GM11168 (cell line): ENCODE measurements around the gene METTL16.

Source experiments
- in situ Hi-C: fragments of 300-500 bp; cut with MboI; formaldehyde crosslinking; loops from one replicate; pipeline ENCODE4 v1.12.0; 2022; ENCODE audit warnings: low sequenced_read_pairs; ENCODE audit not compliant: unreplicated experiment

The METTL16 gene

DNA sequence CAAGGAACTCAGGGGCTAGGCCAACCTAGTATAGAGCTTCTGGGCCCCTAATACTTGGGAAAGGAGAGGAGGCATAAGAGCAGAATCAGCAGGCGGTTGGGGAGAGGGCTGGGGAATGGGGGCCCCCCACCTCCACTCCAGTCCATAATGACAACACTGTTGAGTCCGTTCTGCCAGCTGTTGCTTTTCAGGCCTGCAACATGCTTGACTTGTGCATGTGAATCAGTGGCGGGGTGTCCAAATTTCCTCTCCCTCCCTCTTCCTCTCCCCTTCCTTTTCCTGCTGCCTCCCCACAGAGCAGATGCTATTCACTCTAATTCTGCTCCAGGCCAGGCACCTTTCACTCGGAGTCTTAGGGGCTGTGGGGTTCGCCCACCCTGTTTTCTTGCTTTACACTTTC is 142.6 kb downstream of the METTL16 start:
- in situ Hi-C loops: no loop called here

DNA sequence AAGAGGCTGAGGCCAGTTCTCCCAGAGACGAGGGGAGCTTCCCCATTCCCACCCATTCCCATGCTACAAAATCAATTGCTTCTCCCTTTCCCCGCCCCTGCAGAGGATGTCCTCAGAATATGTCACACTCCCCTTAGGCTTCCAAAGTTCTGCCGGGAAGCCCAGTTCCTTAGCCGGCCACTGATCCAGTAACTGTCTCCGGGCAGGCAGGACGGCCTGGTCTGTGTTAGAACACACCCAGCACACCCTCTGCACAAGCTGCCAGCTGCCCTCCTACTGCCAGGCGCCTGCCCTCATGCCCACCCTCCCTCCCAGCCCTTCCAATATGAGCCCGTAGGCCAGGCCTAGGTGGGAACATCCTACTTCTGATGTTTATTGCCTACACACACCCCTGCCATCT is 143.3 kb downstream of the METTL16 start:
- in situ Hi-C loops: no loop called here

DNA sequence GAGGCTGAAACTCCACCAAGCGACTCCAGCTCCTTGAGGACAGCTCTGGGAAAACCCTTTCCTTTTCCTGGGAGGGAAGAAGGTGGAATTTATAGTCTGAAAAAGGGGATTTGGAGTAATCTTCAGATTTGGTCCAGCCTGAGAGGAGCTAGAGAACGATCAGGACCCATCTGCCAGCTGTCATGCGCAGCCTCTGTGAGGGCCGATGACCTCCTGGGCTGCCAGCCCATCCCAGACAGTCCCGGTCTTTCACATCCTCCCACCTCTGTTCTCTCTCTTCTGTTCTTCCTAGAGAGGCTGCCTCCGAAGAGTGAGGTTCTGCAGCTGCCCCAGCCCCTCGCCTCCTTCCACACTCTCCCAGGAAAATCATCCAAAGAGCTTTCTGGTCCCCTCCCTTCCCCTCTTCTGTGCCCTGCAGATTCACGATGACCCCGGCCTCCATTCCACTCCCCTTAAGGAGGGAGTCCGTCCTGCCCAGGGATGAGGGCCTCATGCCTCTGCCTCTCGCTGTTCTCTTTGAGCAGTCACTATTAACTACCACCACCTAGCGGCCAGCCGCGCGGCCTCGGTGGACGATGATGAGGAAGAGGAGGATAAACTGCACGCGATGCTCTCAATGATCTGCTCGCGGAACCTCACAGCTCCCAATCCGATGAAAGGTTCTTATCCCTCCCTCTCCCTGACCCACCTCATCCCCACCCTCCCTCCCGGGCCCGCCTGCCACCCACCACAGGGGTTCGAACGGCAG is 144.8 kb downstream of the METTL16 start:
- in situ Hi-C loops: no loop called here
